ENCODE measurements around the gene PAQR5.
"Not testable (repeated sequence)": the region's sequence is repeated elsewhere in the genome, so short reads cannot be mapped to it uniquely, and the experiment has no call there.

The PAQR5 gene

GRCh38 chr15:69298697-69299441 is at the start of gene PAQR5:
Gene PAQR5 (plus strand): TSS chr15:69298912. CDS start chr15:69360081, 61,169 bp downstream.
- DNase-seq: no peak

GRCh38 chr15:69253156-69253555 is 45.6 kb upstream of the PAQR5 start:
- no peak for DNase-seq

GRCh38 chr15:69265347-69265955 is 33.3 kb upstream of the PAQR5 start:
- no peak for DNase-seq

- no peak for DNase-seq
Observed at GRCh38 chr15:69271217-69271616, 27.5 kb upstream of the PAQR5 start.

- DNase-seq: no peak
Observed at GRCh38 chr15:69272139-69272538, 26.6 kb upstream of the PAQR5 start.

GRCh38 chr15:69272891-69273290 is 25.8 kb upstream of the PAQR5 start:
- DNase-seq: no peak

GRCh38 chr15:69275074-69275670 is 23.5 kb upstream of the PAQR5 start:
- no peak for DNase-seq

GRCh38 chr15:69275933-69276560 is 22.7 kb upstream of the PAQR5 start:
- no peak for DNase-seq

- no peak for DNase-seq
Observed at GRCh38 chr15:69277316-69277715, 21.4 kb upstream of the PAQR5 start.

GRCh38 chr15:69279636-69280035 is 19.1 kb upstream of the PAQR5 start:
- no peak for DNase-seq

GRCh38 chr15:69280783-69281182 is 17.9 kb upstream of the PAQR5 start:
- no peak for DNase-seq

GRCh38 chr15:69282104-69282743 is 16.5 kb upstream of the PAQR5 start:
- DNase-seq: no peak

- no peak for DNase-seq
Observed at GRCh38 chr15:69285834-69286233, 12.9 kb upstream of the PAQR5 start.

GRCh38 chr15:69288011-69288410 is 10.7 kb upstream of the PAQR5 start:
- DNase-seq: no peak

GRCh38 chr15:69288531-69289341 is 10.0 kb upstream of the PAQR5 start:
- no peak for DNase-seq

- DNase-seq: no peak
Observed at GRCh38 chr15:69289342-69290146, 9.2 kb upstream of the PAQR5 start.

GRCh38 chr15:69290346-69291164 is 8.2 kb upstream of the PAQR5 start:
- no peak for DNase-seq

GRCh38 chr15:69291651-69292050 is 7.1 kb upstream of the PAQR5 start:
- not testable (repeated sequence) for DNase-seq

GRCh38 chr15:69292826-69293420 is 5.8 kb upstream of the PAQR5 start:
- DNase-seq: no peak
